ENCODE results near the gene FAM149B1.

The FAM149B1 gene

DNA sequence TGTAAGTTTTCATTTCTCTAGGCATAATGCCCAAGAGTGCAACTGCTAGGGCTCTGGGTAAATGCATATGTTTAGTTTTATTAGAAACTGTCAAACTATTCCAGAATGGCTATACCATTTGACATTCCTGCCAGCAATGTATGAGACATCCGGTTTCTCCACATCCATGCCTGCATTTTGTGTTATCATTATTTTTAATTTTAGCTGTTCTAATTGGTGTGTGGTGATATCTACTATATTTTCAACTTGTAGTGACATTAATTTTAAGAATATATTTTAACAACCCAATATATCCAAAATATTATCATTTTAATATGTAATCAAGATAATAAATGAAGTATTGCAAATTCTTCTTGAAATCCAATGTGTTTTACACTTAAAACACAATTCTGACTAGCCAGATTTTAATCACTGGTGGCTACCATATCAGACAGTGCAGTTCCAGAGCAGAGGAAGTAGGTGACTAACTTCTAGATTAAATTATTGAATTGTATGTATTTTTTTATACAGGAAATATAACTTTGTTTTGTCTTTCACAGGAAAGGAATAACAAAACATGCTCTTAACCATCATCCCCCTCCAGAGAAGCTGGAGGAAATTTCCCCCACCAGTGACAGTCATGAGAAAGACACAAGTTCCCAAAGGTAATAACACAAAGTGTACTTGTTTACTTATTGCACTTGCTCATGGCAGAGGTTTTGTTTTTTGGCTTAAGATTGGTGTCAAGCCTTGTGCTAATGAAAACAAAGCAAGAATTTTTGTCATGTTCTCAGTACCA, 6.4 kb downstream of the FAM149B1 start:
- DNase-seq: no peak

DNA sequence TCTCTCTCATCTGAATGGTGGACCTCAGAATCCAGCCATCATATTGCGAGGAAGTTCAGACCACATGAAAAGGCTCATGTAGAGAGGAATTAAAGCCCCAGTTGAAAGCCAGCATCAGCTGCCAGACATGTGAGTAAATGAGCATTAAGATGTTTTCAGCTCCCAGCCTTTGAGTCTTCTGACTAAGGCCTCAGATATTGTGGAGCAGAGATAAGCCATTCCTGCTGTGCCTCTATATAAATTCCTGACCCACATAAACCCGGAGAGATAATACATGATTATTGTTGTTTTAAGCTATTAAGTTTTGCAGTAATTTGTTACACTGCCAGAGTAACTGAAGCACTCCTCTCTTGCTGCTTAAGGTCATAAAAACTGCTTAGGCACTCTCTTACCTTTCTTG, 14.6 kb downstream of the FAM149B1 start:
- DNase-seq: no peak

DNA sequence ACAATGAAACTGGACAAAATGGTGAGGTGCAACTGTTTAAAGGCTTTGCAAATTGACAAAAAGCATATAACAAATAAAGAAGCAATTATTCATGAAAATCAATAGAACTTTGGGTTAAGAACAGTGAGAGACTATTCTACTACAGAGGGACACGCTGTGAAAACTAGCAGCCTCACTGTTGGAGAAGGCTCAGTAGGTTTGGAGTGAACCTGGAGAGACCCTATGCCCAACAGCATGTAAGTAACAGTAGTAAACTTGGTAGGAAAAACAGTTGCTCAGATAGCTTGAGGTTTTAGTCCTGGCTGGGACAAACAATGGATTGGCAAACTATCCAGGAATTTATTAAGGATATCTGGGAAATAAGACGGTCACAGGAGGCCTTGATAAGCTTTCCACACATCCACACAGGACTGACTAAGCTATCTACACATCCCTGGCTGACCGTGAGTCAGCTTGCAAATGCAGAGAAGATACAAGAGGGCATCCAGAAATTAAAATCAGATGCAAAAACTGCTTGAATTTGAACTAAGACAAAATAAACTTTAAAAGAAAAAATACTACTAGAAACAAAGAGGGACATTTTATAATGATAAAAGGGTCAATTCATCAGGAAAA, 15.9 kb downstream of the FAM149B1 start:
- no peak for DNase-seq

DNA sequence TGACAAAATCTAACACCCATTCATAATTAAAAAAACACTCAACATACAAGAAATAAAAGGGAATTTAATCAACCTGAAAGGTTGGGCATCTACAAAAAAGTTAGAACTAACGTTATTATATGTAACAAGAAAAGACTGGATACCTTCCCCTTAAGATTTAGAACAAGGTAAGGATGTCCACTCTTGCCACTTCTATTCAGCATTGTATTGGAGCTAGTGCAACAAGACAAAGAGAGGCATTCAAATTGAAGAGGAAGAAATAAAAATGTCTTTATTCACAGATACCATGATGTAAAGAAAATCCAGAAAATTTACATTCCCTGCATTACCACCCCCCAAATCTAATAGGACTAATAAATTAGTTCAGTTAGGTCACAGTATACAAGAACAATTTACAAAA, 18.3 kb downstream of the FAM149B1 start:
- no peak for DNase-seq

DNA sequence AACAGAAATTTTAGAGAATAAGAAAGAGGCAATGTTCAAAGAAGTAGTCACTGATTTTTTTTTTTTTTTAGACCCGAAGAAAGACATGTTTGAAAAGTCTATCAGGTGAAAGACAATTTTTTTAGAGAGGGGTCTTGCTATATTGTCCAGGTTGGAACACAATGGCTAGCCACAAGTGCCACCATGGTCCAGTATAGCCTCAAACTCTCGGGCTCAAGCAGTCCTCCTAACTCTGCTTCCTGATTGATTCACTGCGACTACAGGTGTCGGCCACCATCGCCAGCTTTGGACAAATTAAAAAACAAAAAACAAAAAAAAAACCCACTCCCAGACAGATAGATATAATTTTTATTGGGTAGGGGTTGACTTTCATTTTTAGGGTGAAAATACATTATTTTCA, 22.3 kb downstream of the FAM149B1 start:
- DNase-seq: no peak

DNA sequence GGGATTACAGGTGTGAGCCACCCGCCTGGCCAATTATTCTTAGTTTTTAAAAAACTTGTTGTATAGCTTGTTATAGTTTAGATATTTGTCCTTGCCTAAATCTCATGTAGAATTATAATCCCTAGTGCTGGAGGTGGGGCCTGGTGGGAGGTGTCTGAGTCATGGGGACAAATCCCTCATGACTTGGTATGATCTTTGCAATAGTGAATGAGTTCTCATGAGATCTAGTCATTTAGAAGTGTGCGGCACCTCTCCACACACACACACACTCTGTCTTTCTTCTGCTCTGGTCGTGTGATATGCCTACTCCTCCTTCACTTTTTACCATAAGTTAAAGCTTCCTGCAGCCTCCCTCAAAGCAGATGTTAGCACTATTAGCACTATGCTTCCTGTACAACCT, 37.2 kb downstream of the FAM149B1 start:
- peak; percentile 9 to 69 for DNase-seq

DNA sequence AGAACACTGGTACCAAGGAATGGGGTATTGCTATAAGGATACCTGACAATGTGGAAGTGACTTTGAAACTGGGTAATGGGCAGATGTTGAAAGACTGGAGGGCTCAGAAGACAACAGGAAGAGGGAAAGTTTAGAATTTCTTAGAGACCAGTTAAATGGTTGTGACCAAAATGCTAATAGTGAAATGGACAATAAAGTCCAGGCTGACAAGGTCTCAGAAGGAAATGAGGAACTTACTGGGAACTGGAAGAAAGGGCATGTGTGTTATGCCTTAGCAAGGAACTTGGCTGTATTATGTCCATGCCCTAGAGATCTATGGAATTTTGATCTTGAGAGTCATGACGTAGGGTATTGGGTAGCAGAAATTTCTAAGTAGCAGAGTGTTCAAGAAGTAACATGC, 38.0 kb downstream of the FAM149B1 start:
- peak; percentile 38 to 75 for DNase-seq

DNA sequence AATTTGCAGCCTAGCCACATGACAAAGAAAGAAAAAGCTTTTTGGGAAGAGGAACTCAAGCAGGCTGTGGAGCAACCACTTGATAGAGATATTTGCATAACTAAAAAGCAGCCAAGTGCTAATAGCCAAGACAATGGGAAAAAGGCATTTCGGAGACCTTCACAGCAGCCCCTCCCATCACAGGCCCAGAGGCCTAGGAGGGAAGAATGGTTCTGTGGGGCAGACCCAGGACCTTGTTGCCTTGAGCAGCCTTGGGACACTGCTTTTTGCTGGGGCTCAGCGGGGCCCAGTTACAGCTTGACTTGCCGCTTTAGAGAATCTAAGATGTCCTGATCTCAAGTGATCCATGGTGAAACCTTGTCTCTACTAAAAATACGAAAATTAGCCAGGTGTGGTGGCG, 38.5 kb downstream of the FAM149B1 start:
- peak; percentile 18 to 44 for DNase-seq

DNA sequence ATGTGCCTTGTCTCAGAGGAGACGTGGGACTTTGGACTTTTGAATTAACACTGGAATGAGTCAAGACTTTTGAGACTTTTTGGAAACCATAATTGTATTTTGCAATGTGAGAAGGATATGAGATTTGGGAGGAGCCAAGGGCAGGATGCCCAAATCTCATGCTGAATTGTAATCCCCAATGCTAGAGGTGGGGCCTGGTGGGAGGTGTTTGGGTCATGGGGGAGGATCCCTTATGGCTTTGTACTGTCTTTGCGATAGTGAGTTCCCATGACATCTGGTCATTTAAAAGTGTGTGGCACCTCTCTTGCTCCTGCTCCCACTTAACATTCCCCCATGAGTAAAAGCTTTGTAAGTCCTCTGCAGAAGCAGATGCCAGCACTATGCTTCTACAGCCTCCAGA, 40.0 kb downstream of the FAM149B1 start:
- no peak for DNase-seq

DNA sequence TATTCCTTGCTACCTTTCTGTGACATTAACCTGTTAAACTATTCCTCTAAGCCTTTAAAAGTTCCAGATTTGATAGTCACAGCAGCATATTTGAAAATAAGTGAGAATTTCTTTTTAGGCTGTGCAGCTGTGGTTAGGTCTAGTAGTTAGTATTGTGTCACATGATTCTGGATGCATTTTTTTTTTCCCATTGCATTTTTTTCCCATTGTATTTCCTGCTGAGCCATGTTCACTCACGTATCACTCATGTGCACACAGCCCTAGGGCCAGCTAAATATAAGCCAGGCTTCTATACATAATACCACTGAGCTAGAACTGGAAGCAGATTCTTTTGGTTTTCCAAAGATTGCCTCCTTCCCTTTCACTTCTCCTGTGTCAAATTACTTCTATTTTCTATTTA, 41.8 kb downstream of the FAM149B1 start:
- DNase-seq: no peak

DNA sequence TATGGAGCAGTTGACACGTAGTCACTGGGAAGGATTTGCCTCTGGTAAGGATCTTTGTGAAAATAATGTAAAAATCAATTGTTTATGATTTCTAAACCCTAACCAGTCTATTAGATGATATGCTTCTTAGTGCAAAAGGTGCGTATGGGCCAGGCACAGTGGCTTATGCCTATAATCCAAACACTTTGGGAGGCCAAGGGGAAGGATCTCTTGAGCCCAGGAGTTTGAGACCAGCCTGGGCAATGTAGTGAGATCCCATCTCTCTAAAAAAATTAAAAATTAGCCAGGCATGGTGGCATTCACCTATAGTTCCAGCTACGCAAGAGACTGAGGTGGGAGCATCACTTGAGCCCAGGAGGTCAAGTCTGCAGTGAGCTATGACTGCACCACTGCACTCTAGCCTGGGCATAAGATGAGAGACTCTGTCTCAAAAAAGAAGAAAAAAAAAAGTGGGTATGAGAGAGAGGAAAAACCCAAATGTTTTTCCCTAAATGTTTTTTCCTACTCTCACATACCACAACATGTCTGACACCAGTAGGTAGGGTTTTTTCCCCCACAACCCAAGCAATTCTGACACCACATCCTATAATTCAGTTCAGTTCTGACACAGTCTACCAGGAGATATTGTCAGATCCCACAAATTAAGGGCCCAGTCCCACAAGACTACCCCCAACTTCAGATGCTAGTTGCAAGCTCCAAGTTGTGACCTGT, 42.6 kb downstream of the FAM149B1 start:
- no peak for DNase-seq

DNA sequence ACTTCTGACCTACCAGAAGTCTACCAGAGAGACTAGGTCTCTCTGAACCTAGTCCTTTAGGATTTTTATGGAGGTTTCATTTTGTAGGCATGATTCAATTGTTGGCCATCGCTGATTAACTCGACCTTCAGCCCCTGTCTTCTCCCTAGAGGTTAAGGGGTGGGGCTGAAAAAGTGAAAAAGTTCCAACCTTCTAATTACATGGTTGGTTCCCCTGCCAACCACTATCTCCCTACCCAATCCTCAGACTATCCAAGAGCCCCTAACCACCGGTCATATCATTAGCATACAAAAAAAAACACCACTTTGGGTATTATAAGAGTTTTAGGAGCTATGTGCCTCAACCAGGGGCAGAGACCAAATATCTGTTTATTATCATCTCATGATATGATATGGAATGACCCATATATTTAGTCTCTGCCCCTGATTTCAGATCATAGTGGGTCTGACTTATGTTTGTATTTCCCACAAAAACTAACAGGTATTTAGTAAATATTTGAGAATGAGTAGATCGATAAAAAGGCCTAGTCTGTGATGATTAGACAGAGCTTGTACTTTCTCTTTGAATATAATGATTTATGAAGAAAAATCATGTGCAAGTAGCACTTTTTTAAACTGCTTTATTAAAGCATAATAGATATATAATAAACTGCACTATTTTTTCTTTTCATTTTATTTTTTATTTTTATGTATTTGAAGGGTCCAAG, 43.3 kb downstream of the FAM149B1 start:
- DNase-seq: no peak

DNA sequence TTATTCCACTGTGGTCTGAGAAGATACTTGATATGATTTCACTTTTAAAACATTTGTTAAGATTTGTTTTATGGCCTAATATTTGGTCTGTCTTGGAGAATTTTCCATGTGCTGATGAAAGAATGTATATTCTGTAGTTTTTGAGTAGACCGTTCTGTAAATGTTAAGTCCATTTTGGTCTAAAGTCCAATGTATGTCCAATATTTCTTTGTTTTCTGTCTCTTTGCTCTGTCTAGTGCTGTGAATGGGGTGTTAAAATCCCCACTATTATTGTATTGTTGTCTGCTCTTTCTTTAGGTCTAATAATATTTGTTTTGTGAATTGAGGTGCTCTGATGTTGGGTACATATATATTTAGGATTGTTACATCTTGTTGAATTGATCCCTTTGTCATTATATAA, 47.8 kb downstream of the FAM149B1 start:
- no peak for DNase-seq

DNA sequence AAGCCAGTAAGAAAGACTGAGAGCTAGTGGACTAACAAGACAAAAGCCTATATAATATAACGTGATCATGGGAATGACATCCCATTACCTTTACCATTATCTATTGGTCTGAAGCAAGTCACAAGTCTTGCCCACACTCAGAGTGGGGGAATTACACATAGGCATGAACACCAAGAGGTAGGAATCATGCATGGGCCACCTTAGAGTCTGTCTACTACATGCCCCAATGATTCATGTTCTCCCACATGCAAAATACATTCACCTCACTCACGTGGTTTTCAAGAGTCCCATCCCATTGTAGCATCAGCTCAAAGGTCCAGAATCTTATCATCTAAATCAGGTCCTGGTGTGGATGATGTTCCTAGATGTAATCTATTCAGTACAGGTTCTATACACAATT, 49.7 kb downstream of the FAM149B1 start:
- no peak for DNase-seq

DNA sequence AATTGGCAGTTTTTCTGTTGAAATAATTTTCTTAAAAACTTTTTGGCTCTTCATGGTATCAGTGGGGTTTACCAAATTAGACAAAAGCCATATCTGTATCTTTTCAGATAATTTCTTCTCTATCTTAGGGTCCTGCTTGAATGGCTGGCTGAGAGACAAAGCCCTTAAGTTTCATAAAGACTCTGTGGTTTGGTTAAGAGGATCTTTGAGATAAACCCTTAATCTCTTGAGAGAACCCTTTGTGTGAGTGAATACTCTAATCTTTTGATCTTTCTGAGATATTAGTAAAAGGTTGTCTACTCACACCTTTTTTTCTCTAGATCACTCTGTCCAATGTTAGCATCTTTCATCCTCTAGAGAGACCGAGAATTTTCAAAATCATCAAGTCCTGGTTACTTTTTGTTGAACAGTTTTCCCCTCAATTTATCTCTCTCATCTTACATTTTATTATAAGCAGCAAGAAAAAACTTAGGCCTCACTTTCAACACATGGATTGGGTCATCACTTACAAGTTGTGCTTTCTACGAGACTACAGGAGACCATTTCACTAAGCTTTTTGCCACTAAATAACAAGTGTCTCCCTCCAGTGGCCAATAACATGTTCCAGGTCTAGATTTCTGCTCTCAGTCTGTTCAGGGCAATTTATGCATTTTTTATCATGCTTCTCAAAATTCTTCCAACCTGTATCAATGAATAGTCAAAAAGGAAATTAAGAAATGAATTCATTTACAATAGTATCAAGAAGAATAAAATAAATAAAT, 50.7 kb downstream of the FAM149B1 start:
- DNase-seq: peak in 1 of 2 donors; percentile 29

DNA sequence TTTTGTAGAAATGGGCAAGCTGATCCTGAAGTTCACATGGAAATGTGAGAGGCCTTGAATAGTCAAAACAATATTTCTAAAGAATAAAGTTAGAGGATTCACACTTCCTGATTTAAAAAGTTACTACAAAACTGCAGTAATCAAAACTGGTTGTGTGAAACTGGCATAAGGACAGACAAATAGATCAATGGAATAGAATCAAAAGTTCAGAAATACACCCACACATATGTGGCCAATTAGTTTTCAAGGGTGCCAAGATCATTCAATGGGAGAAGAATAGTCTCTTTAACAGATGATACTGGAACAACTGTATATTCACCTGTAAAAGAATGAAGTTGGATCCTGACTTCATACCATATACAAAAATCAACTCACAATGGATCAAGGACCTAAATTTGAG, 51.5 kb downstream of the FAM149B1 start:
- DNase-seq: no peak

DNA sequence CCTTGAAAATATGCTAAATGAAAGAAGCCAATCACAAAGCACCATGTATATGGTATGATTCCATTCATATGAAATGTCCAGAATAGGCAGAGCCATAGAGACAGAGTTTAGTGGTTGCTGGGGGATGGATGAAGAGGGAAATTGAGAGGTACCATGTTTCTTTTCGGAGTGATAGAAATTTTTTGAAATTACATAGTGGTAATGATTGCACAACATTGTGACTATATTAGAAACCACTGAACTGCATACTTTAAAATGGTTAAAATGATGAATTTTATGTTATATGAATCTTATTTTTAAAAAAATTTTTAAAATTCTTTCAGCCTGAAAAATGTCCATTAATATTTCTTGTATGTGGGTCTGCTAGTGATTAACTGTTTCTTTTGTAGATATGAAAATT, 53.1 kb downstream of the FAM149B1 start:
- DNase-seq: no peak

DNA sequence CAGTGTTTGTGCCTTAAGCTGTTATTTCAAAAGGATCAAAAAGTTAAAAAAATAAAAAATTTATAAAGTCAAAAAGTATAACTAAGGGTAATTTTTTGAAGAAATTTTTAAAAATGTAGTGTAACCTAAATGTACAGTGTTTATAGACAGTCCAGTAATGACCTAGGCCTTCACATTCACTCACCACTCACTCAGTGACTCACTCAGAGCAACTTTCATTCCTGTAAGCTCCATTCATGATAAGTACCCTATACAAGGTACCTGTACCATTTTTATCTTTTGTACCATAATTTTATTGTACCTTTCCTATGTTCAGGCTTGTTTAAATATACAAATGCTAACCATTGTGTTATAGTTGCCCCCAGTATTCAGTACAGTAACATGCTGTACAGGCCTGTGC, 57.6 kb downstream of the FAM149B1 start:
- DNase-seq: no peak

DNA sequence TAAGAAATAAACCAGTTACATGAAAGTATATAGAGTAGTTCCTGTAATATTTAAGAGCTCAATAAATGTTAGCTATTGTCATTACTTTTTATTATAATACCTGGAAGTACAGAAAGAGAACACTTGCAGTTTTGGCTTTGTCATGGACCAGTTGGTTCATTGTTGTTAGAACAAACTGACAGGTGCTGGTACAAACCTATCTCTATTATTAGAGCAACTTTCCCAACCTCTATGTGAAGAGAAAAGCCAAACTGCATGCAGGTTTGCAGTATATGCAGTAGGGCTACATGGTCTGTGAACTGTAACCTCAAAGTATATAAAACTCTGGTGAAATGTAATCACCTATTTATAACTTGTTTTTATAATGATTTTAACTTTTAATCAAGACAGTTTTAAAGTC, 58.7 kb downstream of the FAM149B1 start:
- DNase-seq: no peak

DNA sequence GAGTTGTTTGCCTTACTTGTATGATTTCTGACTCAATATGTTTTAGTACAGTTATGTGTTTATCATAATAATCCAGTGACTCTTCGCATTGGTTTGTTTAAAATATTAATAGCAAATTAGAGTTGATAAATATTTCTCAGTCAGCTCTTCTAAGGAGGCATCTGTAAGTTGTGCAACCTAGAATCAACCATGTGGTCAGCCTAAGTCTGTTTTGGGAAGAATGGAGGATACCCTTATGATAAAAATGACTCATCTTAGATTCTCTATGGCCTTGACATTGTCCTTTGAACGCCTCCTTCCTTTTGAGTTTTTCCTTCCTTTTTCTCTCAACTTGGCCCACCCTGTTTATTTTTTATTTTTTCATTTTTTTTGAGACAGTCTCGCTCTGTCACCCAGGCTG, 60.3 kb downstream of the FAM149B1 start:
- peak; percentile 45 to 71 for DNase-seq

DNA sequence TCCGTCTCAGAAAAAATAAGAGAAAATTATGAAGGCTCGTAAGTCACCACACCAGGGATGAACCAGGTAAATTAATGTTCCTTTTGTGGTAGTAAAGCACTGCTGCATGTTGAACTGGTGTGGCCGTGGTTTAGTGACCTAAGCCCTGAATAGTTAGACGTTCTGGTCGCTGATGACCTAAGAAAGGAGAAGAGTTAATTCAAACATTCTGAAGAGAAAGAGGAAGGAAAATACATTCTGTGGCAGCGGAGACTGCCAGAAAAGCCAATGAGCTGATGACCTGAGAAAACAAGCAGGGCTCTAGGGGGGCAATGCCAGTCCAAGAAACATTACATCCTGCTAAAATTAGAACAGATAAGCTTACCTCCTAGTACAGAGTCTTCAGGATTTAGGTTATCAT, 61.6 kb downstream of the FAM149B1 start:
- peak; percentile 62 to 67 for DNase-seq

DNA sequence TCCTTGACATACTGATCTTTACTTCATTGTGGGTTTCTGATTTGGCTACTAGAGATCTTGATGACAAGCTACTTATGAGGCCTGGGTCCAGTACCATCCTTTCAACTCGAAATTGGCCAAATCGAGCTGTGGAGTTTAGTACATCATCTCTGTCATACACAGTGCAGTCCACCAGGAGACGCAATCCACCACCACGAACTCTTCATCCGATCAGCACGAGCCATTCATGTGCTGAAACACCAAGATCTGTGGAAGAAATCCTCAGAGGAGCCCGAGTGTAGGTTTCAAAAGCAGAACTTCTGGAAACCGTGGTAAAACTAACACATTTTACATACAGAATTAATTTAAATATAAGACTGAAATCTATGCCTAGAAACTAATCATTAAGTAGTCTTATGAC, 65.0 kb downstream of the FAM149B1 start:
- DNase-seq: no peak

DNA sequence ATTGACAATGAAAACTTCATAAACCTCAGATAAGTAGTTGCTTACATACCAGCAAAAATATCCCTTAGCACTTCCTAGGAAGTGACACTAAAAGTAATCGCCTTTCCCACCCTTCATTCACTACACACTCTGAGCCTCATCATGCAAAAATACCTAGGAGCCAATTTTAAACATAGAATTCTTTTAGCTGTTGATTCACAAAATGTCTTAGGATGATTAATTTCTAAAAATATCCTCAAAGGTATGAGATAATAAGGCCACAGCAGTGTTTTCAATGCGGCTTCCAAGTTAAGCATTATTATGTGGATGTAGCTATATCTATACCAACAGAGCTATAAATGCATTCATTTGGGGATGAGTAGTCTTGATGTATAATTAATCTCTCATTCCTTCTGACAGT, 66.0 kb downstream of the FAM149B1 start:
- no peak for DNase-seq
